Spleen (tissue), 7 donors: ENCODE measurements around the gene GABRG3.

Experiments used
- POLR2A ChIP-seq, 3 donors: fragments of 450-650 bp; IDR thresholded peaks; one replicate each; pipeline ENCODE4 v1.5.1; 2017; ENCODE audit warnings: antibody characterized with exemption in 3 of 3, mild to moderate bottlenecking in 1 of 3
- TF ChIP-seq, protein P1 (sequence below), 11 experiments: fragments of 200-600 bp in 7 of 11; fragments of 450-650 bp in 4 of 11; sonication (generic) in 4 of 11; IDR thresholded peaks in 8 of 11; conservative IDR thresholded peaks in 3 of 11; 1 replicate in 7 of 11; 2 replicates in 4 of 11; pipeline versions ENCODE4 v1.4.0 to v1.8.0; 2016 to 2021; ENCODE audit warnings: antibody characterized with exemption in 11 of 11, inconsistent platforms in 4 of 11, mild to moderate bottlenecking in 1 of 11
- donor health status: DM: no; HTN: no; CAD: no; lungs with moderate emphysema.
- donor health status: DM: no; HTN: no; CAD: no.
- donor health status: DM: no; HTN: no; CAD: no.

GRCh38 chr15:27268923-27269322, 297.9 kb downstream of the GABRG3 start:
- TF ChIP-seq, protein P1, sequence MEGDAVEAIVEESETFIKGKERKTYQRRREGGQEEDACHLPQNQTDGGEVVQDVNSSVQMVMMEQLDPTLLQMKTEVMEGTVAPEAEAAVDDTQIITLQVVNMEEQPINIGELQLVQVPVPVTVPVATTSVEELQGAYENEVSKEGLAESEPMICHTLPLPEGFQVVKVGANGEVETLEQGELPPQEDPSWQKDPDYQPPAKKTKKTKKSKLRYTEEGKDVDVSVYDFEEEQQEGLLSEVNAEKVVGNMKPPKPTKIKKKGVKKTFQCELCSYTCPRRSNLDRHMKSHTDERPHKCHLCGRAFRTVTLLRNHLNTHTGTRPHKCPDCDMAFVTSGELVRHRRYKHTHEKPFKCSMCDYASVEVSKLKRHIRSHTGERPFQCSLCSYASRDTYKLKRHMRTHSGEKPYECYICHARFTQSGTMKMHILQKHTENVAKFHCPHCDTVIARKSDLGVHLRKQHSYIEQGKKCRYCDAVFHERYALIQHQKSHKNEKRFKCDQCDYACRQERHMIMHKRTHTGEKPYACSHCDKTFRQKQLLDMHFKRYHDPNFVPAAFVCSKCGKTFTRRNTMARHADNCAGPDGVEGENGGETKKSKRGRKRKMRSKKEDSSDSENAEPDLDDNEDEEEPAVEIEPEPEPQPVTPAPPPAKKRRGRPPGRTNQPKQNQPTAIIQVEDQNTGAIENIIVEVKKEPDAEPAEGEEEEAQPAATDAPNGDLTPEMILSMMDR (IDR thresholded peaks at IDR 0.05 in 8 of 11, conservative IDR thresholded peaks at IDR 0.05 in 3 of 11) = no peak
- no peak for TF ChIP-seq POLR2A (IDR thresholded peaks at IDR 0.05)
